ENCODE data around the gene ATP1A2. TPM values are rescaled to one million over a fixed set of nuclear protein-coding genes. Genes with fewer than 3 reads are reported as not detected.

The ATP1A2 gene
- polyA plus RNA-seq (2011; rRNA removed) (6.2 and 6.5 TPM in 2 replicates), polyA minus RNA-seq (2011; rRNA and poly(A)+ RNA removed) (9.6 and 14.6 TPM in 2 replicates)

DNA sequence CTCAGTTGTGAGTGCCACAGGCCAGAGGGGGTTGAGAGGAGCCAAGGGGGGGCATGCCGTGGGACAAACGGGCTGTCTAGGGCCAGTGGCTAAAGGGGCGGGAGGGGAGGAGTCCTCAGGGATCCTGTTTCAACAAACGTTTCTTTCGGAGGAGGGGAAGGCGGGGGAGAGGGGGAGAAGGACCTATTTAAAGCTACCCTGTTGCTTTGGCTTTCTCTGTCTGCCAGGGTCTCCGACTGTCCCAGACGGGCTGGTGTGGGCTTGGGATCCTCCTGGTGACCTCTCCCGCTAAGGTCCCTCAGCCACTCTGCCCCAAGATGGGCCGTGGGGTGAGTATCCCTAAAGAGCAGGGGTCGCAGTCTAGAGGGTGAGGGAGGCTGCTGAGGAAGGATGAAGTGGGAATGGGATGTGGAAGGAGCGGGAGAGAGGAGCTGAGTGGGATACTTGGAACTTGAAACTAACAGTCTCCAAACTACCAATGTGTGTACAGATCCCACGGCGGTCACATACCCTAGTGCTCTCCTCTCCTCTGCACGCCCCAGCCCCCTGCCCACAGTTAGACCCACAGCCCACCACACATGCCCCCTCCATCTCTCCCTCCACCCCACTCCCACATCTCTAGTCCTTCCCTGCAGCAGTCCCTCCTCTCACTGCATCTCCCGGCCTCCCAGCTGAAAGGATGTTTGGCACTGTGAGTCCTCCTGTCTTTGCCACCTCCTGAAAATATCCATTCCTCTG, at the start of gene ATP1A2:
TSS of gene ATP1A2 (plus strand) at position 215 of the 738 bp plus-strand sequence. CDS start at position 318, 103 bp downstream.
- Histone ChIP-seq H3K4me3 (ENCODE audit: low read depth, low read length) (peak within 1 kb of the TSS; percentile 32), H3K27ac (ENCODE audit: low read depth, low read length) (no peak within 1 kb of the TSS), H3K9me3 (ENCODE audit: control insufficient read depth, insufficient read depth, low read length) (no peaks in the 10 kb centered on the region; the same call in 1 of the 2 replicates), H3K27me3 (ENCODE audit: control insufficient read depth, insufficient read depth, low read length) (peaks cover 35% of the 10 kb centered on the region)
- ChIA-PET POLR2A (no interaction called here), CTCF (interaction anchor here (0.8 to 3.0 kb wide), 3 partner anchors 14 to 137 kb away, joined by 3 to 10 read pairs (median 3); no protein-coding TSS in a partner anchor)
- TF ChIP-seq, protein P1, sequence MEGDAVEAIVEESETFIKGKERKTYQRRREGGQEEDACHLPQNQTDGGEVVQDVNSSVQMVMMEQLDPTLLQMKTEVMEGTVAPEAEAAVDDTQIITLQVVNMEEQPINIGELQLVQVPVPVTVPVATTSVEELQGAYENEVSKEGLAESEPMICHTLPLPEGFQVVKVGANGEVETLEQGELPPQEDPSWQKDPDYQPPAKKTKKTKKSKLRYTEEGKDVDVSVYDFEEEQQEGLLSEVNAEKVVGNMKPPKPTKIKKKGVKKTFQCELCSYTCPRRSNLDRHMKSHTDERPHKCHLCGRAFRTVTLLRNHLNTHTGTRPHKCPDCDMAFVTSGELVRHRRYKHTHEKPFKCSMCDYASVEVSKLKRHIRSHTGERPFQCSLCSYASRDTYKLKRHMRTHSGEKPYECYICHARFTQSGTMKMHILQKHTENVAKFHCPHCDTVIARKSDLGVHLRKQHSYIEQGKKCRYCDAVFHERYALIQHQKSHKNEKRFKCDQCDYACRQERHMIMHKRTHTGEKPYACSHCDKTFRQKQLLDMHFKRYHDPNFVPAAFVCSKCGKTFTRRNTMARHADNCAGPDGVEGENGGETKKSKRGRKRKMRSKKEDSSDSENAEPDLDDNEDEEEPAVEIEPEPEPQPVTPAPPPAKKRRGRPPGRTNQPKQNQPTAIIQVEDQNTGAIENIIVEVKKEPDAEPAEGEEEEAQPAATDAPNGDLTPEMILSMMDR (IDR thresholded peaks at IDR 0.05; ENCODE audit: low read depth, low read length): no peak
- no peak for DNase-seq (ENCODE audit: low read depth, low spot score)

DNA sequence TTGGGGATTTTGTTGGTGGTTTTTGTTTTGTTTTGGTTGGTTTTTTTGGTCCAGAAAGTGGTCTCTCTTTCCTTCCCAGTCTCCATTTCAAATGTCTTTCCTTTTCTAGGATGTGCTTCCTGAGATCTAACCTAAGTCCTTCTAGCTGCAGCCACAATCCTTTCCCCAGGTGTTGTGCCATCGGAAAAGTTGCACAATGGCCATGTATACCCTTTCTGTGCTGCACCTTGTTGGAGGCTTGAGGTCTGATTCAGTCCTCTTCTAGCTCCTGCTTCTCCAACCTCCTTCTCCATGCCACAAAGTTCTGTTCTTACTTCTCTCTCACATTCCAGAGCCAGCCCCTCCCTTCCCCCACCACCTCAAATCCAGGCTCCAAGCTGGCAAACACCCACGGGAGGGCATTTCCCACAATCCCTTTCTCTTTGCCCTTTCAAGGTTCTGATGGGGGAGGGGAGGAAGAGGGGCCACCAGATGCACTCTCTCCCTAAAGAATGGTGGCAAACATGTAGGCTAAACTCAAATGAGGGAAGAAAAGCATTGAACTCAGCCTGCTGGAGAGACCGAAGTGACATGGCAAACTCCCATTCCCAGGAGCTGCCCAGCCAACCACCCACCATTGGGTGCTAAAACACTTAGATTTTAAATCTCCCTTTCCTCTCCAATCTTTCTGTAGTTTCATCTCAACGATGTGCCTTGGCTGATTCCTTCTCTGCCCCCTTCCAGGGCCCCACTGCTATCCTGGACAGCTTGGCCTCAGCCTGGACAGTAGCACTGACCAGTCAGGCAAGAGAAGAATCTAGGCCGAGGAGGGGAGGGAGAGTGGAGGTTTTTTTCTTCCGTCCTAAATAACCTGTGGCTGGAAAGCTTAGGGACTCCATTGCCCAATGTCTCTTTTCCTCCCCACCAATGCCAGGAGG, 48.5 kb upstream of the ATP1A2 start:
- POLR2A ChIA-PET: no interaction called here
- CTCF ChIA-PET: interaction anchor here (0.7 to 2.4 kb wide), 5 partner anchors 11 to 246 kb away, joined by 3 to 15 read pairs (median 5); no protein-coding TSS in a partner anchor
- Histone ChIP-seq H3K4me3 (ENCODE audit: low read depth, low read length) (no peak overlapping the region), H3K9me3 (ENCODE audit: control insufficient read depth, insufficient read depth, low read length) (no peaks in the 10 kb centered on the region; the same call in 1 of the 2 replicates), H3K27ac (ENCODE audit: low read depth, low read length) (no peak overlapping the region), H3K27me3 (ENCODE audit: control insufficient read depth, insufficient read depth, low read length) (peaks cover 65% of the 10 kb centered on the region)
- DNase-seq (ENCODE audit: low read depth, low spot score): no peak
- TF ChIP-seq, protein P1 (IDR thresholded peaks at IDR 0.05; ENCODE audit: low read depth, low read length): no peak

DNA sequence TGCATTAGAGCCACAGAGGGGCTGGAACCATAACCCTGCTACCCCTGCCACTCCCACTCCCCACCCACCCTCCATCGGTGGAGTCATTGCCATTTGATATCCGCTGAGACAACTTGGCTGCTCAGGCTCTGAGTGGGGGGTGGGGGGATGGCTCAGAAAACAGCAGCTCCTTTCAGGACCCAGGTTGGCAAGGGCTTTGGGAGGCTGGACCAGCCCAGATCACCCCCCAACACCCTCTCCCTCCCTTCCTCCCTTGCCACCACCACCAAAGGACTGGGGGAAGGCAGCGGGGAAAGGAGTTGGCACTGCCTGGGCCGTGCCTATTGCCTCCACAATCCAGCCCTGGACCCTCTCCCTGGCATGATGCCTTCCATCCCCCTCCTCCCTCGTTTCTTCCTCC, 47.3 kb upstream of the ATP1A2 start:
- TF ChIP-seq, protein P1 (IDR thresholded peaks at IDR 0.05; ENCODE audit: low read depth, low read length): no peak
- POLR2A ChIA-PET: no interaction called here
- H3K27ac ChIP-seq (ENCODE audit: low read depth, low read length): no peak overlapping the region
- CTCF ChIA-PET: interaction anchor here (0.7 to 2.4 kb wide), 5 partner anchors 10 to 22 kb away, joined by 3 to 15 read pairs (median 5); no protein-coding TSS in a partner anchor
- no peak for DNase-seq (ENCODE audit: low read depth, low spot score)
- peaks cover 60% of the 10 kb centered on the region for H3K27me3 ChIP-seq (ENCODE audit: control insufficient read depth, insufficient read depth, low read length)
- no peak overlapping the region for H3K4me3 ChIP-seq (ENCODE audit: low read depth, low read length)
- H3K9me3 ChIP-seq (ENCODE audit: control insufficient read depth, insufficient read depth, low read length): no peaks in the 10 kb centered on the region; the same call in 1 of the 2 replicates

DNA sequence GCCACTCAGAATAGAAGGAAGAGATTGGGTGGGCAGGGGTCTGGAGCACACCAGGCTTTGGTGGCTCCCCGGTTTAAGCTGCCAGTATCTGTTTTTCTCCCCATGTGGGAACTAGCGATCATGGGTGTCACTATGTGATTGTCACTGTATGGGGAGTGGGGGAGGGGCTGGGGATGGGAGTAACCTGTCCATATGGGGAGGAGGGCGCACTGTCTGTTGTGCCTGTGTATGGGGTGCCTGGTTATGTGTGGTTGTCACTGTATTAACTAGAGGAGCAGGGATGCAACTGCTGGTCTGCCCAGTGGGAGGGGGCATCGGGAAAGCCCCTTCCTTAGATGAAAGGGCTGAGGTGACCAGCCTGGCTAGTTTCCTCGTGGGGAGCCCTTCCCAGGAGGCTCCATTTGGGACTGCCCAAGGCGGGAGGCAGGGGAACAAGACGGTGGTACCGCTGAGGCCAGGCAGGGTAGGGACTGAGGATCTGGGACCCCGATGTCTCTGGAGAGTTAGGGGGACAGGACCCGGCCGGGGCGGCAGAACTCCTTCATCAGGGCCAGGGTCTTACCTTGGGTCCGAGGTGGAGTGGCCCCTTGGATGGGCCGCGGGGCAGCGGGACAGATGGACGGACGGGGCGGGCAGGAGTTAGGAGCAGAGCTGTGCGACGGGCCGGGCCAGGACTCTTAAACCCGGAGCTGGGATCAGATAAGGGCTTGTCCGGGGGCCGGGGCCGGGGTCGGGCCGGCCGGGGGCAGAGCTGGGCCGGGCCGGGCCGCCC, 45.9 kb upstream of the ATP1A2 start, which contains the start of gene KCNJ10:
TSS of gene KCNJ10 (minus strand) at position 701 of the 772 bp plus-strand sequence. CDS start 27,628 bp downstream, outside the sequence.
- Histone ChIP-seq H3K27me3 (ENCODE audit: control insufficient read depth, insufficient read depth, low read length) (peaks cover 60% of the 10 kb centered on the region), H3K27ac (ENCODE audit: low read depth, low read length) (no peak within 1 kb of the TSS), H3K4me3 (ENCODE audit: low read depth, low read length) (peak within 1 kb of the TSS; percentile 62), H3K9me3 (ENCODE audit: control insufficient read depth, insufficient read depth, low read length) (no peaks in the 10 kb centered on the region; the same call in 1 of the 2 replicates)
- POLR2A ChIA-PET: interaction anchor here (0.5 kb wide), 1 partner anchor 189 kb away, joined by 3 read pairs; no protein-coding TSS in a partner anchor
- CTCF ChIA-PET: interaction anchor here (0.5 to 2.2 kb wide), 7 partner anchors 10 to 1123 kb away, joined by 3 to 10 read pairs (median 5); no protein-coding TSS in a partner anchor
- no peak for DNase-seq (ENCODE audit: low read depth, low spot score)
- TF ChIP-seq, protein P1 (IDR thresholded peaks at IDR 0.05; ENCODE audit: low read depth, low read length): no peak
